ENCODE results near the gene PDZRN3.

Gene PDZRN3

DNA sequence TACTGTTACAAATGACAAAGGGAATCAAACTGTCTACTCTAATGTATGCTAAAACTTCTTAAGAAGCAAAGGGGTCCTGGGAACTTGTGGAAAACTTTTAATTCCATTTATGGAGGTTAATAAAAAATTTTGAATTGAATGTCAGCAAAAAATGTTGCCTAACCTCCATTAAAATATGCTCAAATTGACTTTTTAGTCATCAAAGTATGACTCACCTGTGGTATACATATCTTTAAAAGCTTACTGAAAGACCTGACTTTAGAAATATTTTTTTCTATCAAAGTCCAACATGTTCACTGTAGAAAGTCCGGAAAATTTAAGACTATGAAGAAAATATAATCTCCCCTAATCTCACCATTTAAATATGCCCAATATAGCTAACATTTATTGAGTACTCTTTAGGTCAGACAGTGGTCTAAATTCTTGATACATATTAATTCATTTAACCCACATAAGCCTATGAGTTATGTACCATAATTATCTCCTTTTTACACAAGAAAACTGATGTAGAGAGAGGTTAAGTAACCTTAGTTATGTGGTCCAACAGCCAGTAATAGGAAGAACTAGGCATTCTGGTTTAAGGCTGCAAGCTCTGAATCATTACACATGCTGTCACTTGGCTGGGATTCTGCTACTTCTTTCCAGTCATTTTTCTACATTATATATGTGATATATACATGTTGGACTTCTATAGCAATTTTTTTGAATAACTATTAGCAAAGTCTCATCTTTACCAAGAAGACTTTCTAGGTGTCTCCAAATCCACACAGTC, 83.6 kb downstream of the PDZRN3 start:
- no peak for DNase-seq
- in situ Hi-C loops (cut with HindIII; ENCODE audit: low pct_ligation_motif_present, low pct_unique_long_range_greater_than_20kb, low sequenced_read_pairs): no loop called here

DNA sequence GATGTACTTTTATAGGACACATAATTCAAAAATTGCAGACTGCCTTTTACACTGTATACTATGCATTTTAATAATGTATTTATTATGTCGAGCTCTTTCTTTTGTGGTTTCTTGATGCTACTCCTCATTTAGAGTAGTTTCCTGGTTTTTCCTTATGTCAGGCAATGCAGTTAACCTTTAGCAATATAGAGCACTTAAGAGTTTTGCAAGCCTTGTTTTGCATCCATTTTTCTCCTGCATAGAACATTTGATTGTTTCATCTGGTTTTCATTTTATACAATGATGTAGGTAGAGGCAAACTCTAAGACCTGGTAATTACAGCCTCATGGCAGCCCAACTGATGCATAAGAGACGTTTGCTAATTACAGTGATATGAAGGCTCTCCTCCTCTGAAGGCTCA, 86.3 kb downstream of the PDZRN3 start:
- in situ Hi-C loops (cut with HindIII; ENCODE audit: low pct_ligation_motif_present, low pct_unique_long_range_greater_than_20kb, low sequenced_read_pairs): no loop called here
- DNase-seq: no peak

DNA sequence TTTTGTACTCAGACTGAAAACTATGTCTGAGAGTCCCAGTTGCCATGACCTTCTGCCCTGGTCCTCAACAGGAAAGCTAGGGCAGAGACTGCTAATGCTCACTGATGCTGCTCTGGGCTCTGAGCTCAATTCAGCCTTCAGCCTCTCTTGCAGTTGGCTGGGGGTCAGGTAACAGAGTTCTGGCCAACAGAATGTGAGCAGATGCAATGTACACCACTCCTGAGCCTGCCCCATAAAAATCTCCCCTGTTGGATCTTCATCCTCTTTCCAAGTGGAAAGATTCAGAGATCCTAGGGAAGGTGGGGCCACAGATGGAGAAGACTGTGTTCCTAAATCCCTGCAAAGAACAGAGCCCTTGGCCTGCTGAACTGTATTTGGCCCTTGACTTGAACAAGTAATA, 87.8 kb downstream of the PDZRN3 start:
- DNase-seq: no peak
- in situ Hi-C loops (cut with HindIII; ENCODE audit: low pct_ligation_motif_present, low pct_unique_long_range_greater_than_20kb, low sequenced_read_pairs): no loop called here

DNA sequence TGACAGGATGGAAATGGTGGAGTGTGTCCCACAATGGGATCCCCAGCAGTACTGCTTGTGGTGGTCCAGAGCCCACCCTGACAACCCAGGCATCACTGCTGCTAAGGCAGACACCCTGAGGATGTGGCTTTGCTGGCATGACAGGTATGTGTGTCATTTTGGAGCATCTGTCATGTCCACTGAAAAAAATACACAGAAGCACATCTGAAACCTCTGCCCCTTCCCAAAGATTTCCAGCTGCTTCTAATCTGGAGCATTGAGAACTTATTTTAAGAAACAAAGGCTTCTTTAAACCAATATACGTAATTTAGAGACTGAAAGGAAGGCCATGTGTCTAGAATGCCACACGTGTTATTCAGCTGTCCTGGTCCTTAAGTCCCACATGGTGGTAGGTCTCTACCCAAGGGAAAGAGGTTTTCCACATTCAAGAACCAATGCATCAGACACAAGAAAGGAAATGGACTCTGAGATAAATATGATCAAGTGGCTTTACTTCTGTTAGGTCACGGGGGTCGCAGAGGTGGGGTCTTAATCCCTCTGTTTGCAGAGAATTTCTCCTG, 88.3 kb downstream of the PDZRN3 start:
- DNase-seq: no peak
- in situ Hi-C loops (cut with HindIII; ENCODE audit: low pct_ligation_motif_present, low pct_unique_long_range_greater_than_20kb, low sequenced_read_pairs): no loop called here

DNA sequence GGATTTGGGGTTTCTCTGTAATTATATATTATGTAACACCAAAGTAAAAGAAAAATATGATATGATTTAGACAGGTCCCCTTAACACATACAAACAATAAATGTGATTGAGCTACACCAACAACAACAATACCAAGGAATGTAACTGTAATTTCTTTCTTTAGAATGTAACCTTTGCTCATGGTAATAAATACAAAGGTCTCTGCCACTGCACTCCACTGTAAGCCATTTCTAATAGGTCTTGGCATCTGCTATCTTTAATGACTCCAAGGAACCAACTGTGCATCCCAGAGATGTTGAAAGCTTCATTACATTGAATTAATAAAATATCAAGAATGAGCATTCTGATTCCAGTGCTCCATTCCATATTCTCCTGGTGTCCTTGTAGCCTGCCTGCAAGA, 88.8 kb downstream of the PDZRN3 start:
- DNase-seq: no peak
- in situ Hi-C loops (cut with HindIII; ENCODE audit: low pct_ligation_motif_present, low pct_unique_long_range_greater_than_20kb, low sequenced_read_pairs): no loop called here

DNA sequence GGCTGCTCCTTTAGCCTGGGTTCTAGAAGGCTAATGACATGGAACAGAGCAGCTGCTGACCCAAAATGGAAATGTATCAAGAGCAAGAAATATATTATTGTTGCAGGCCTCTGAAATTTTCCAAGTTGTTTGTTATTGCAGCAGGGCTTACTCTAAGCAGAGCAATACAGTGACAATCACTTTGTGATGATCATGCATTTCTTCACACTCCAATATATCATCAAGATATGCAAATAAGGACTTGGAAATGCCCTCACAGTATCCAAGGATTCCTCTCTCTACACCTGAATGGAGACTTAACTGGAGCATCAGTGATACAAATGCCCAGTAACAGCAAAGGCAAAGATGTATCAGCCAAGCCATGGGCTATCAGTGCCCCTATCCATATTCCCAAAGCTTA, 89.6 kb downstream of the PDZRN3 start:
- DNase-seq: no peak
- in situ Hi-C loops (cut with HindIII; ENCODE audit: low pct_ligation_motif_present, low pct_unique_long_range_greater_than_20kb, low sequenced_read_pairs): no loop called here

DNA sequence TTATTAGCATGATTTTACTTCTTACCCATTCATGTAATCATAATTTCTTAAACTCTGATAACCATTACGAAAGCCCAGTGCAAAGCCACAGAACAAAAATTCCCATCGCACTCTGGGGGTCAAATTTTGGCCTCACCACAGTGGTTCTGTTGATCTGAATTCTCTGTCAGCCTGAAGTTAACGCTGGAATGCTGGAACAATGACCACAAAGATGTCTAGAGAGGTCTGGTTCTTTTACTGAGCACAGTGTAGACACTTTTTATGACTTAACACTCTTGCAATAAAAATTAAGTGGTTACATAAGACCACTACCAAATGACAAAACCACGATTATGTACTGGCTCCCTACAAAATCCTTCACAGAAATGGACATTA, 94.7 kb downstream of the PDZRN3 start:
- in situ Hi-C loops (cut with HindIII; ENCODE audit: low pct_ligation_motif_present, low pct_unique_long_range_greater_than_20kb, low sequenced_read_pairs): no loop called here
- no peak for DNase-seq

DNA sequence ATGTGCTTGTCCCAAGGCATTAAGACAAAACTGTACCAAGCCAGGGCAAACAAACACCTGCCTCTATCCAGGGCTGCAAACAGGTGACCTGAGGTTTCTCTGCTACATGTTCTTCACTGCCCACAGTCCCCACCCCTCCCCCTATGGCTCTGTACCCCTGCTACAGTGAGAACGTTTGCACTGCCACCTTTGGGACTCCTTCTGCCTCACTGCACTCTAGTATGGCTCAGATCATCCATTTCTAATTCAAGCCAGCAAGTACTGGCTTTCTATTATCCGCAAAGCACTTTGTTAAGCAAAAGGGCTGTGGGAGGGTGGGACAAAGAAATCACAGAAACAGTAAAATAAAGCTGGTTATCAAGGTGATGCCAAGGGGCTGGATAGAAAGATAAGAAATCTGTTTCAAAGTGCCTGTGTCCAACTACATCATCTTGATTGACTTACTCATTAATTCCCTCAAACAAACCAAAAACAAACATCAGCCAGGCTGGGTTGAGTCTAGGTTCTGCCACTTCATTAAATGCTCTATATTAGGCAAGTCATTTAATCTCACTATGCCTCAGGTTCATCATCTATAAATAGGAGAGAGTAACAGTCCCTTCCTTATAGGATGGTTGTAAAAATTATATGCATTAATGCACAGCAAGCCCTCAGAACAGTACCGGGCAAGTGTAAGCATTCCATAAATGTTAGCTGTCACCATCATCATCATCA, 95.3 kb downstream of the PDZRN3 start:
- no peak for DNase-seq
- in situ Hi-C loops (cut with HindIII; ENCODE audit: low pct_ligation_motif_present, low pct_unique_long_range_greater_than_20kb, low sequenced_read_pairs): no loop called here

DNA sequence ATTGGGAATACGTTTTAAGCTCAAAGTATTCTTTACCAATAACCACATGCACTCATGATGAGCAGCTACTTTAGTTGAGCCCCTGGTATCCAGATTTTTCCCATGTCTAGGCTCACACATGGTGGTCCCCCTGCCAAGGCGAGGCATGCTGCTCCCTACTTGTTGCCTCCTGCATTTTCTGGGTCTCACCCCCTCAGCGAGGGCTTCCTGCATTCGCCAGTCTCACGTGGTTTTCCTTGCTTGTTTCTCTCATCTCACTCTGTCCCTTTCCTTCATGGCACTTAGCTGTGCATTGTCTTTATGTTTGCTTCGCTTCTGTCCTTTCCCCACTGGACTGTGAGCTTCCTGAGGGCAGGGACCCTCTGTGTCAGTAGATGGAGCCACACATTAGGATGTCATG, 99.2 kb downstream of the PDZRN3 start:
- DNase-seq: no peak
- in situ Hi-C loops (cut with HindIII; ENCODE audit: low pct_ligation_motif_present, low pct_unique_long_range_greater_than_20kb, low sequenced_read_pairs): no loop called here

DNA sequence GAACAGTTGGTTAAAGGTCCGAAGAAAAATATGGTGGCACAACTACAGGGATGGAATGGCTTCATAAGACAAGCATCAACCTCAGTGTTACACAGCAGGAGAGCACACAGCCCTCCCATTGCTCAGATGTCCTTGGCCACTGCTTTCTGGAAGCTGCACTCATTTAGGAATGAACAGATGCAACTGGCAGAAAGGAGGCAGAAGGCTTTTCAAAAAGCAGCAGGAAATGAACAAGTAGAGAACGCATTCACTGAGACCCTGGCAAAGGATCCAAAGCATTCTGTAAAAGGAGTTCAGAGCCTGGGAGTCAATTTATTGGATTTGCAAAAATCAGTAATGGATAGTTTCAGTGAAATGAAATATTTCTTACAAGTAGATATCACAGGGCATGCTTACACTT, 101.1 kb downstream of the PDZRN3 start:
- no peak for DNase-seq
- in situ Hi-C loops (cut with HindIII; ENCODE audit: low pct_ligation_motif_present, low pct_unique_long_range_greater_than_20kb, low sequenced_read_pairs): no loop called here

DNA sequence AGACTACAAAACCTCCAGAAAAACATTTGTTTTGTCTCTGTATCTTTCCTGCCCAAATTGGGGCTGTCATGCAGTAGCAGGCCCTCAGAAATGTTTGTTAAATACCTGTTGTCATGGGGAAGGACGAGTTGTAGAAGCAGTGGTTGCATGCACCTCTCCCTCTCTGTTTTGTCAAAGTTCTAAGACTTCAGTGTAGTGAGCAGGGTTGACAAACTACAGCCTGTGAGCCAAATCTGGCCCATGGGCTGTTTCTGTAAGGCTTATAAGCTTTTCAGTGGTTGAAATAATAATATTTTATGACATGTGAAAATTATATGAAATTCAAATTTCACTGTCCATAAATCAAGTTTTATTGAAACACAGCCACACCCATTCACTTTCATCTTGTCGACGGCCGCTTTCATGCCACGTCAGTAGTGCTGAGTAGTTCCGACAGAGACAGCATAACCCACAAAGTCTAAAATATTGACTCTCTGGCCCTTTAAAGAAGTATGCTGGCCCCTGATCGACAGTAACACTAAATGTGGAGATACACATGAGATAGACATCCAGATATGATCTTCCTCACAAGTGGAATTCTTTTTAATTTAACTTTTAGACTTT, 102.9 kb downstream of the PDZRN3 start:
- in situ Hi-C loops (cut with HindIII; ENCODE audit: low pct_ligation_motif_present, low pct_unique_long_range_greater_than_20kb, low sequenced_read_pairs): no loop called here
- no peak for DNase-seq

DNA sequence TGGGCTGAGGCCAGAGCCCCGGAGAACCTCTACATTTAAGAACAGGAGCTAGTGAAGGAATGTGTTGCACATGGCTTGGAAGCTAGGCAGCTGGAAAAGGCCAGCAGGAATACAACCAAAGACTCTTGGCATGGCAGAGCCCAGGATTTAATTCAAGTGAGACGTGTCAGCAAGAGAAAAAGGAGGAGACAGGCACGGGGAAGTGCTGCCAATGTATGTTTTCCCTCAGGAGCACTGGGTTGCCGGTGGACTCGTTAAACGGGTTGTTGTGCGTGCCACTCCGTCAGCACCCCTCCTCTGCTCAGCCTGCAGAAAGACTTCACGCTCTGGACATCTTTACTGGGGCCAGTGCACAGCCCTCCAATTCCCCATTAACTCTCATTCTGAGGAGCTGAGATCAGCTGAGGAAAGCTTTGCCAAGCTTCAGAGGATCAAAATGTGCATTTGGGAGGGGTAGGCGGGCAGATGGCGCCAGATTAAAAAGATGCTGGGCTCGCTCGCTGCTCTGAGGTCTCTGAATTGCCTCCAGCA, 103.7 kb downstream of the PDZRN3 start:
- no peak for DNase-seq
- in situ Hi-C loops (cut with HindIII; ENCODE audit: low pct_ligation_motif_present, low pct_unique_long_range_greater_than_20kb, low sequenced_read_pairs): no loop called here

DNA sequence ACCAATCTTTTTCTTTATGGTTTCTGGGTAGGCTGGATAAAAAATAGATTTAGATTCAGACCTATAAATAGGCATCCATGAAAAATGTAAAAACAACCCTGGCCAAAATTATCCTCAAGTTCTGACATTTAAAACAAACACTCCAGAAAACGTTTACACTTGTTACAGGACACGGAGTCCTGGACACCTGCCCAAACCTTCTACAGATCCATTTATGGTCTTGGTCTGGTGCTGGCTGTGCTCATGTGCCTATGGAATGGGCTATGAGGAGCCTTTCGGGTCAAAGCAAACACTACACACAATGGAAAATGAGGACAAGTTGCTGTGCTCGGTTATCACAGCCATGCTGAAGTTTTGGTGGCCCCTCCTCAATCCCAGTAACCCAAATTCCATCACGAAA, 108.1 kb downstream of the PDZRN3 start:
- DNase-seq: no peak

DNA sequence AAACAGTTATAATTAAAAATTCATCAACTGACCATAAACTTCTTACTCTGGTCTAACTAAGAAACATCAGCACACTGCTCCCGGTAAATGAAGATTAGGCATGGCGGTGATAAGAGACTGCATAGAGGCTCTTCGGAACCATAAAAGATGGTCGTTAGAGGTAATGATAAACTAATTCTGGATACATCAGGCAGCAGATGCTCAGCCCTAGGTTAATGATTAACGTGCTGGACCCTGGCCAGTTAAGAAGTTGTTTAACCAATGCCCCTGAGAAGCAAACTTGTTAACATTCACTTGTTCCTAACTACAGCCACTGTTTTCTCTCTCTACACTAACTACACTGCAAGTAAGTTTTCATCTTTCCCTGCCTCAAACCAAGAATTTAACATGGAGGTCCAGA, 111.5 kb downstream of the PDZRN3 start:
- in situ Hi-C loops (cut with HindIII; ENCODE audit: low pct_ligation_motif_present, low pct_unique_long_range_greater_than_20kb, low sequenced_read_pairs): no loop called here
- peak; percentile 64 for DNase-seq

More for the DNA sequence above, 108.1 kb downstream of the PDZRN3 start:
- in situ Hi-C loops (cut with HindIII; ENCODE audit: low pct_ligation_motif_present, low pct_unique_long_range_greater_than_20kb, low sequenced_read_pairs): no loop called here

DNA sequence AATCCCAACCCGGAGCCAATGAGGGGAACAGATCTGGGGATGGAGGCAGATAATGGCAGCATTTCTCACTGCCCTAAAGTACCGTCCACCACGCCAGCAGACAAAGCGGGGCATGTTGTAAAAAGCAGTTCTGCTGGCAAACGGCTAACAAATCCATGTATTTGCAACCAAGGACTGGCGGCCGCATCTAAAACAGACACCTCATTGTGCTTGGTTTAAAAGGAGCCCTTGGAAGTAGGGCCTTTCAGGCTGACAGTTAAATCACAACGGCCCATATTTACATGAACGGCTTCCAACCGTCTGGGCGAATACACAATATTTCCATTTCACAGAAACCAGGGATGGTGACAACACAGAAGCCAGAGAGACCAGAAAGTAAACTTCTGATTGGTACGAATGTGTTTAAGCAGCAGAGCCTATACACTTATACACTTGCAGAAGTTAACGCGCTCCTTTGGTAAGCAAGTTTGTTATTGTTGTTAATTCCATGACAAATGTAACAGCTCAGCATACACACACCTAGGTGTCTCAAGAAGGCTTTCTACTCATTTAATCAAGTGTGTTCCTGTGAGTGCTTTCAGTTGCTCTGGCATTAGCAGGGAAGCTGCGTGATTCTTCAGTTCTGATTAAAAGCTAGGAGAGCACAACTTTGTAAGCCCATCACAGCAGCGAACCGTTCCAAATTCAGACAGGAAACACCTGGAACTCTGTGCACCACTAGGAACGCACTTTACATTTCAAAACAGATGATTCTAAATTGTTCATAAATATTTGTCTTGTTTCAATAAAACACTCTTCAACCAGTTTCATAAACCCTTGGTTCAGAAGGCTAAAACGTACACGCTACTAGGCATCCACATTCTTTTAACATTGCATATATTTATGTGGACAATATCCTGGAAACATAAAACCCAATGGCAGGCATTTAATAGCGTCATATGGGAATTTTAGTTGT, 112.9 kb downstream of the PDZRN3 start:
- DNase-seq: no peak
- in situ Hi-C loops (cut with HindIII; ENCODE audit: low pct_ligation_motif_present, low pct_unique_long_range_greater_than_20kb, low sequenced_read_pairs): no loop called here

DNA sequence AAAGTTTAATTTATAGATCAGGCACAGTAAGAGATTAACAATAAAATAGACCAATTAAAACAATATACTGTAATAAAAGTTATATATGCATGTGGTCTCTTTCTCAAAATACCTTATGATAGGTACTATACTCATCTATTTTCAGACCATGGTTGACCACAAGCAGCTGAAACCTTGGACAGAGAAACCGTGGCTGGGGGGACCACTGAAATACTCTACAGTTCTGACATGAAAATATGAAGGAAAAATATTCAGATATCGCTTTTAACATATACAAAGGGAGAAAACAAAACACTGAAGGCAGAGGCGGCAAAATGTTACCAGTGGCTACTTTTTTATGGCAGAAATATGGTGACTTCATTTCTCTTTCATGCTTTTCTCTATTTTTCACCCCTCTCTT, 114.0 kb downstream of the PDZRN3 start:
- in situ Hi-C loops (cut with HindIII; ENCODE audit: low pct_ligation_motif_present, low pct_unique_long_range_greater_than_20kb, low sequenced_read_pairs): no loop called here

DNA sequence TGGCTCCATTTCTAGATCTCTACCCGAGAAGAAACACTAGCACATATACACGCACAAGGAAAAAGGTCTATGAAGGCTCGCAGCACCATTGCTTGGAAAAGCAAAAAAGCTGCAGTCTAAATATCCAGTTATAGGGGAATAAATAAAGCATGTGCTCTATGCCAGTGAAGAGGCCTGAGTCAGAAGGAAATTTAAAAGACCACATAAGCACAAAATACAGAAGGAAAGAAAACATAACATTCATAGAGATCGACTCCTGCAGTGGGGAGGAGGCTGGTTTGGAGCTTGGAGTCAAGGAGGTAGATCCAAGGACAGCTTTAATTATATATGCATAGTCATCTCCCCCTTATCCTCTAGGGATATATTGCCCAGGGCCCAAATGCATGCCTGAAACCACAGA, 114.4 kb downstream of the PDZRN3 start:
- no peak for DNase-seq
- in situ Hi-C loops (cut with HindIII; ENCODE audit: low pct_ligation_motif_present, low pct_unique_long_range_greater_than_20kb, low sequenced_read_pairs): no loop called here

More for the DNA sequence above, 114.0 kb downstream of the PDZRN3 start:
- no peak for DNase-seq

DNA sequence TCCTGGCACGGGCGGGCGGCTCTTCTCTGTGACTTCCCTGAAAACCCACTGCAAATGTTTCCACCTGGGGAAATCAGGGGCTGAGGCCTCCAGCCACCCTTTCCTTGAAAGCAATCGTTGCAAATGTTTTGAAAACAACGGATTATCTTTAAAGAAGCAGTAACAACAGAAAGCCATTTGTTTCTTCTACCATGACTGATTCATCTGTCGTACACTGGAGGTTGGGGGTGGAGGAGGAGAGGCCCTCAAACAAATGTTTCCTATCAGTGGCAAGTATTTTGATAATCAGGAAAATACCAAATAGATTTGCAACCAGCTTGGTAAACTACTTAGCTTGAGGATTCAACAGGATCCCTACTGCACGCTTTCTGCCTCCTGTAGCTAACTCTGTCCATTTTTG, 114.9 kb downstream of the PDZRN3 start:
- DNase-seq: no peak
- in situ Hi-C loops (cut with HindIII; ENCODE audit: low pct_ligation_motif_present, low pct_unique_long_range_greater_than_20kb, low sequenced_read_pairs): no loop called here

All from ACHN (cell line).